Stimulated activated CD4-positive, alpha-beta T cell treated with anti-CD3 and anti-CD28 coated beads, TNF-alpha, amount 100 ng/mL, for 24 hours (primary cell): ENCODE data around the gene WAS.
"Not testable (repeated sequence)": the region's sequence is repeated elsewhere in the genome, so short reads cannot be mapped to it uniquely, and the experiment has no call there.

Experiments used
- DNase-seq, 3 experiments: peaks; one replicate each; pipeline ENCODE4 v3.0.0-alpha.2; 2020; ENCODE audit warnings: low read depth in 3 of 3

The WAS gene

GRCh38 chrX:48685416-48685815 is 1.8 kb downstream of the WAS start:
- DNase-seq: no peak

- no peak for DNase-seq
Measured at GRCh38 chrX:48688531-48689150, 5.0 kb downstream of the WAS start.

DNA sequence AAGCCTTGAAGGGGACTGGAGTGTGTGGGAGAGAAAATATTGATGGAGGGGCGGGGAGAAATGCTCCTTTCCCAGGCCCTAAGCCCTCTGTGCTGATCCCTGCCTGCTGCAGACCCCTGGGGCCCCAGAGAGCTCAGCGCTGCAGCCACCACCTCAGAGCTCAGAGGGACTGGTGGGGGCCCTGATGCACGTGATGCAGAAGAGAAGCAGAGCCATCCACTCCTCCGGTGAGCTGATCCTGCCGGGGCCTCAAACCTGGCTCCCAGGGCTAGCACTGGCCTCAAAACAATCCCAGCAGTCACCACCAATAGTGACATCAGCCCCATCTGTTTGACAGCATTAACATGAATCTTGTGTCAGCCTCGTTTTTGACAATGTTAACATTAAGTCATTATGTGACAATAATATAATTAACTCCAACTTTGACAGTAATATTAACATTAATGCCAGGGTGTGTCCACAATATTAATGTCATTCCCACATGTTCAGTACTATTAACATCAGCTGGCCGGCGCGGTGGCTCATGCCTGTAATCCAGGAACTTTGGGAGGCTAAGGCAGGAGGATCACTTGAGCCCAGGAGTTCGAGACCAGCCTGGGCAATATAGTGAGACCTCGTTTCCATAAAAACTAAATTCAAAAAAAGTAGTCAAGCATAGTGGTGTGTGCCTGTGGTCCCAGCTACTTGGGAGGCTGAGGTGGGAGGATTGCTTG is 5.8 kb downstream of the WAS start:
- DNase-seq: no peak

DNA sequence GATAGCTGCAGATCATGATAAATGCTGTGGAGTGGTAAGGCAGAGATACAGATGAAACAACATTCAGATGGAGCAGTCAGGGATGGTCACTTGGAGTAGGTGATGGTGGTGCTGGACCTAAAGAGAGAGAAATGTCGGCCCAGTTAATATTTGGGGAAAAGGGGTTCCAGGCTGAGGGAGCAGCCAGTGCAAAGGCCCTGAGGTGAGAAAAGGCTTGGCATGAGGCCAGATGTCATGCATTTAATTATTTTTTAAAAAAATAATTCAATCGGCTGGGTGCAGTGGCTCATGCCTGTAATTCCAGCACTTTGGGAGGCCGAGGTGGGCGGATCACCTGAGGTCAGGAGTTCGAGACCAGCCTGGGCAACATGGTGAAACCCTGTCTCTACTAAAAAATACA is 8.1 kb downstream of the WAS start:
- not testable (repeated sequence) for DNase-seq

- no peak for DNase-seq
Measured at GRCh38 chrX:48694776-48695533, 11.4 kb downstream of the WAS start.

- DNase-seq: no peak
Measured at GRCh38 chrX:48695534-48695896, 11.9 kb downstream of the WAS start.

DNA sequence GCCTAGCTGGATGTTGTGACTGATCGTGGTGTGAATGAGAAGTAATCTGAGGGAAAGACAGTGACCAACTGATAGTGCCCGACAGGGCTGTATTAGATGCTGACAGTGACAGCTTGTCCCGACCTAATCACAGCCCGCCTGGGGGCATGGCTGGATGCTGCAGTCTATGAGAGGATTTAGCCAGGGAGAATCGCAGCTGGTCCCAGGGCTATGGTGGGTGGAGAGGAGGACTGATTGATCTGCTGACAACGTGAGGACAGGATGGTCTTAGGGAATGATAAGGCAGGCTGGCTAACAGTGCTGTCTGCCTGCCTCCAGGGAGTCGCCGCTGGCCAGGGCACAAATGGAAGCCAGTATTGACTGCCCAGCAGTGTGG is 12.3 kb downstream of the WAS start:
- no peak for DNase-seq

DNA sequence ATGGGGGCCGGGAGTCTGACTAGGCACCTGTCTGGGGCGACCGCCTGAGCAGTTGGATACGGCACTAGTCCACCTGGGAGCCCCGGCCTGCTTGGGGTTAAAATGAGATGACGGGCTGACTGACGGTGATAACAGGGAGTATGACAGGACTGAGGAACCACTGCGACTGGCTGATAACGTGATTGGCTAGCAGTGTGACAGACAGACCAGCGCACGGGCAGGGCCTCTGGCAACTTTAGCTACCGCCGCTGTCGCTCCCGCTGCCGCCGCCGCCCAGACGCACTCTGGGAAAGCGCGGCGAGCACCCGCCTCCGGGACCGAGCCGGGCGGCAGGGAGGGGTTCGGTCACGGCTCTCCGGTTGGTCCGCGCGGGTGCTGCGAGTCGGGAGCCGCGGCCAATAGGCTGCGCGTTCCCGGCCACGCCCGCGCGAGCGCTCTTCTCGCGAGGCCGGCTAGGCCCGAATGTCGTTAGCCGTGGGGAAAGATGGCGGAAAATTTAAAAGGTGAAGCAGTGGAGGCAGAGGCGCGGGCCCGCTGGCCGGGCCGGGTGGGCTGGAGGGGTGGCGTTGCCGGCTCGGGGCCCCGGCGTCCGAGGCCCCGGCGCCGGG is 12.8 kb downstream of the WAS start, which contains the start of gene SUV39H1:
Gene SUV39H1, plus strand, starts transcription at position 434 of the 608 bp plus-strand sequence. Its CDS starts 51 bp downstream, at position 485.
- peak; percentile 61 to 79 (median 61) for DNase-seq

DNA sequence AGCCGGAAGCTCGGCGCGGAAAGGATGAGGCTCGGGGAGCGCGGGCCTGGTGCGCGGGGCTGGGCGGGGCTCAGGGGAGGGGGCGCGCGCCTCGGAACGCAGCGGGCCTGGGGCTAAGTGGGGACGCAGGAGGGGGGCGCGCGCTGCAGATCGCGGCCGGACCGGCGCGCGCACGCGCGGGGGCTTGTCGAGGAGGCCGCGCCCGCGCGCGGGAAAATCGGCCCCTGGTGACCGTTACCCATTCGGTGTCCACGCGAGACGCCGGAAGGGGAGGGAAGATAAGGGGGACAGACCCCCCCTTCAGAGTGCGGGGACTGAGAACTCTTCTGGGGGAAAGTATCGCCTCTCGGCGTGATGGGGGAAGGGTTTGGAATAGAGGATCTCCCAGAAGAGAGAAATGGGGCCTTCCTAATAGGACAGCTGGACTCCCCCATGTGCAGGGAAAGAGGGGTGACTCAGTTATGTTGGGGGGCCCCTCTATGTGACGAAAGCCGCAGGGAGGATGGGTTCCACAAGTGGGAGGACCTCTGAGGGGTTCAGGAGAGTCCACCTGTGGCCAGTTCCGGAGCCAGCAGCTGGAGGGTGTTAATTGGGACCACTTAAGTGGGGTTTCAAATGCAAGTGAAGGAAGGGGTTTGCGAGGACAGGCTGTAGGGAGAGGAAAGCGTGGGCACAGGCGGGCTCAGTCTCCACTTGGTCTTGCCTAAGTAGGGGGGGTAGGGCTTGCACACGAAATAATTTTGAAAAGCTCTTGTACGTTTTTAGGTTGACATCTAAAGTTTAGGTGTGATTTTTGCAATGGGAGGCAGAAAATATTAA is 13.5 kb downstream of the WAS start:
- peak in 1 of 3 experiments; percentile 48 for DNase-seq

GRCh38 chrX:48698306-48698705 is 14.7 kb downstream of the WAS start:
- no peak for DNase-seq

- no peak for DNase-seq
Measured at GRCh38 chrX:48700246-48700645, 16.6 kb downstream of the WAS start.

- DNase-seq: no peak
Measured at GRCh38 chrX:48700951-48701653, 17.5 kb downstream of the WAS start.

GRCh38 chrX:48702032-48702431 is 18.4 kb downstream of the WAS start:
- no peak for DNase-seq

GRCh38 chrX:48702716-48703115 is 19.1 kb downstream of the WAS start:
- DNase-seq: no peak

DNA sequence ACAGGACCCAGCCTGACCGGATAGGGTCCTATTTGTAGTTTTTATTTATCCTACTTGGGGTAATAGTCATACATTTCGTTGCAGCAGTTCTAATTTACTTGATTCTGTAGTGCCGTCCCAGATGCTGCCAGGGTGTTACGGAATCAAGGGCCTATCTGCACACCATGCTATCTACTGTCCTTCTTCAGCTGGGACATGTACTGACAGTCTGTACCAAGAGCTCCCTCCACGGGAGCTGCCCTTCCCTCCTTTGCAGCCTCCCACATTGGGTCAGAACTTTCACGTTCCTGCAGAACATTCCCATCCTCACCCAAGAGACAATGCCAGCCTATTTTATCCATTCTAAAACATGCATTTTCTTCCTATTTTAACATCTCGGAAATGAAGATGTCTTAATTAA is 19.6 kb downstream of the WAS start:
- no peak for DNase-seq

- DNase-seq: no peak
Measured at GRCh38 chrX:48703642-48704481, 20.3 kb downstream of the WAS start.

DNA sequence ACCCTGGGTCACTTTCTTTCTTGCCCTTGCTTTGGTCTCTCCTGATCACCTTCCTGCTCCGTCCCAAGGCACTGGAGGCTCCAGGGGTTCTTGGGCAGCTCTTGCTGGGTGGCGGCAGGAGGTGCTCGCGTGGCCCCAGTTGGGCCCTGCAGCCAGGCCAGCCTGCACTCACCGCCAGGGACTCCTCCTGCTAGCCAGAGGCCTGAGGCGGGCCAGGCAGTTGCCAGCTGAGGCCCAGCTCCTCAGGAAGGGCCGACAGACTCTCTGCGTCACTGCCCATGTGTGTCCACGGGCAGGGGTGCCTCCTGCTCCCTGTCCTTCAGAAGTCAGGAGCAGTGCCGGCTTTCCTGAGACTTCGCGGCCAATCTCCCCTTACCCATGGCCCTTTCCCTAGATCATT is 22.3 kb downstream of the WAS start:
- no peak for DNase-seq

- DNase-seq: no peak
Measured at GRCh38 chrX:48709522-48710112, 26.0 kb downstream of the WAS start.

DNA sequence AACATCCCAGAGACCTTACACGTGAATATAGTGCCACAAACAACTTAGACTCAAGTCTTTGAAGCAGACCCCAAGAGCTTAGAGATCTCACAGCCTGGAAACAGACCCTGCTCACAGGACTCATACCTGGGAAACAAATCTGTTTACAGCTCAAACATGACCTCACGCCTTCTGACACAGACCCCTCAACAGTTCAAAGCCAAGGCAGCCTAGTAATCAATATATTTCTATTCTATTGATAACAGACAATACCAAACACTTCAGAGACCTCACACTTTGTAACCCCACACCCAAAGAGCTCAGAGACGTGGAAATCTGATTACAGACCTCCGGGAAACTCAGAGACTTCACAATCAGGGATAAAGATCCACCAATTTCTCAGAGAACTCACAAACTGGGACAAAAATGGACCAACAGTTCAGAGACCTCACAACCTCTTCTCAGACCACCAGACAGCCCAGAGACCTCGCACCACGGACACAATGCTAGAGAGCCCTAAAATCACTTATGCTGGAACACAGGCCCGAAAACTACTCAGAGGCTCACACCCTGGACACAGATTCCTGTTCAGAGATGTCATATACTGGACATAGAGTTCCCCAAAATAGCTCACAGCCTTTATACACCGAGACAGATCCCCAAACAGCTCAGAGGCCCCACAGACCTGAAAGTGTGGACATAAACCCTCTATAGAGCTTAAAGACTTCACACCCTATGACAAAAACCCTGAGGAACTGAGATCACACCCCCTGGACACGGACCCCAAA is 27.7 kb downstream of the WAS start:
- DNase-seq: no peak
